Panc1 (cell line): ENCODE results near the gene CDH8. TPM values are rescaled to one million over a fixed set of nuclear protein-coding genes. Genes with fewer than 3 reads are reported as not detected.

ENCODE experiments used
- ATAC-seq: fragments of 200-7000 bp; cut with Tn5 transposase; 2 replicates; pipeline ENCODE4 v1.9.1; 2020; ENCODE audit warnings: mild to moderate bottlenecking, moderate library complexity
- BruUV-seq: library from RNA; stranded (reverse); fragments of 400-500 nt; replicated peaks from 2 replicates; lab custom pipeline; 2021; lab: Mats Ljungman, UMichigan
- CTCF ChIA-PET: fragments of 300-600 bp; sonication (Branson Sonifier 250); formaldehyde crosslinking; loops from one replicate; lab custom pipeline; 2022; ENCODE audit warnings: antibody characterized with exemption; lab: Charles Lee
- POLR2A ChIA-PET: fragments of 300-600 bp; sonication (Branson Sonifier 250); formaldehyde crosslinking; loops from one replicate; lab custom pipeline; 2022; ENCODE audit warnings: antibody characterized with exemption; lab: Charles Lee
- DNase-seq: peaks from one replicate; pipeline ENCODE4 v3.0.0-alpha.2; 2010; ENCODE audit warnings: low read depth, low spot score
- H3K27ac ChIP-seq: 2 replicates; pipeline ENCODE4 v1.5.1; 2011; ENCODE audit warnings: mild to moderate bottlenecking, low read length, inconsistent platforms
- H3K27me3 ChIP-seq: fragments of 200-500 bp; sonication (Bioruptor generic); 2 replicates; pipeline ENCODE4 v1.6.0; 2014; ENCODE audit warnings: low read length, inconsistent platforms; ENCODE audit not compliant: control insufficient read depth, insufficient read depth
- H3K36me3 ChIP-seq: fragments of 200-500 bp; sonication (Bioruptor generic); 2 replicates; pipeline ENCODE4 v1.5.1; 2014; ENCODE audit warnings: inconsistent platforms, mild to moderate bottlenecking, low read length, moderate library complexity; ENCODE audit not compliant: control insufficient read depth, insufficient read depth
- H3K4me1 ChIP-seq: 2 replicates; pipeline ENCODE4 v1.5.1; 2011; ENCODE audit warnings: inconsistent platforms, mild to moderate bottlenecking, low read length, moderate library complexity; ENCODE audit not compliant: control insufficient read depth, insufficient read depth
- H3K4me3 ChIP-seq, 2 experiments: 2 replicates each; pipeline ENCODE4 v1.5.1; 2011 to 2012; ENCODE audit warnings: low read depth in 2 of 2, low read length in 2 of 2, mild to moderate bottlenecking in 2 of 2, inconsistent platforms in 1 of 2, moderate library complexity in 1 of 2
- H3K9me3 ChIP-seq: fragments of 200-500 bp; sonication (Bioruptor generic); 2 replicates; pipeline ENCODE4 v1.5.1; 2014; ENCODE audit warnings: low read depth, mild to moderate bottlenecking, inconsistent platforms, low read length, moderate library complexity; ENCODE audit not compliant: control insufficient read depth, insufficient read depth
- CTCF ChIP-seq: fragments of 450-650 bp; IDR thresholded peaks from 2 replicates; pipeline ENCODE4 v1.5.1; 2017; ENCODE audit warnings: mild to moderate bottlenecking
- POLR2AphosphoS5 ChIP-seq: IDR thresholded peaks from 2 replicates; pipeline ENCODE4 v1.6.1; 2012; ENCODE audit warnings: mild to moderate bottlenecking, low read depth, low read length, moderate library complexity
- REST ChIP-seq, 2 experiments: IDR thresholded peaks; 2 replicates each; pipeline ENCODE4 v1.6.1; 2011 to 2012; ENCODE audit warnings: low read depth in 2 of 2, control low read depth in 1 of 2, low read length in 1 of 2, mild to moderate bottlenecking in 1 of 2, moderate library complexity in 1 of 2; ENCODE audit not compliant: insufficient read depth in 1 of 2
- SIN3A ChIP-seq: IDR thresholded peaks from 2 replicates; pipeline ENCODE4 v1.6.1; 2012; ENCODE audit warnings: low read depth, mild to moderate bottlenecking, low read length, moderate library complexity, borderline replicate concordance; ENCODE audit not compliant: insufficient read depth
- TCF7L2 ChIP-seq: IDR thresholded peaks from 2 replicates; pipeline ENCODE4 v1.6.1; 2011; ENCODE audit warnings: mild to moderate bottlenecking, low read depth, low read length, inconsistent platforms
- in situ Hi-C: cut with HindIII; loops from 2 replicates; pipeline ENCODE4 v1.10.0; 2016; ENCODE audit warnings: low sequenced_read_pairs, low pct_unique_long_range_greater_than_20kb
- intact Hi-C: fragments of 100-400 bp; cut with micrococcal nuclease; formaldehyde crosslinking; loops from one replicate; pipeline ENCODE4 v1.10.0; 2022; ENCODE audit not compliant: unreplicated experiment
- total RNA-seq: library from RNA; stranded (reverse); gene quantifications from one replicate; pipeline ENCODE4 v1.2.1, GENCODE V29; 2021; ENCODE audit not compliant: unreplicated experiment

The CDH8 gene
- total RNA-seq, 1 experiment from 2014 or later, result 0.21 TPM

- DNase-seq (no peak), ATAC-seq (no peak)
- TF ChIP-seq TCF7L2 (no peak), POLR2AphosphoS5 (no peak)
- Histone ChIP-seq H3K36me3 (no peaks in the 10 kb centered on the region), H3K27me3 (no peaks in the 10 kb centered on the region), H3K9me3 (no peaks in the 10 kb centered on the region), H3K27ac (no peak overlapping the region), H3K4me3 (no peak overlapping the region), H3K4me1 (no peaks in the 10 kb centered on the region)
- in situ Hi-C loops, result no loop called here
- ChIA-PET POLR2A (no interaction called here), CTCF (no interaction called here)
- intact Hi-C loops, result no loop called here
- no TSS peak for BruUV-seq
Observed at GRCh38 chr16:61684541-61684940, 351.7 kb downstream of the CDH8 start.

- in situ Hi-C loops, result no loop called here
- POLR2A ChIA-PET, result no interaction called here
Observed at GRCh38 chr16:61681673-61682072, 354.6 kb downstream of the CDH8 start.

More at GRCh38 chr16:61681673-61682072, 354.6 kb downstream of the CDH8 start:
- CTCF ChIA-PET, result no interaction called here
- intact Hi-C loops, result no loop called here
- BruUV-seq, result no TSS peak
- DNase-seq (no peak), ATAC-seq (no peak)
- Histone ChIP-seq H3K36me3 (no peaks in the 10 kb centered on the region), H3K4me1 (no peaks in the 10 kb centered on the region), H3K27me3 (no peaks in the 10 kb centered on the region), H3K9me3 (no peaks in the 10 kb centered on the region), H3K27ac (no peak overlapping the region), H3K4me3 (no peak overlapping the region)
- TF ChIP-seq CTCF (no peak), SIN3A (no peak), TCF7L2 (no peak), POLR2AphosphoS5 (no peak), REST (IDR thresholded peaks at IDR 0.05; ENCODE audit: insufficient read depth in 1 of 2, low read depth in 2 of 2, low read length in 1 of 2) (no peak)
